Endothelial cell of umbilical vein (primary cell): ENCODE results near the gene TSPAN15. TPM values are rescaled to one million over a fixed set of nuclear protein-coding genes. Genes with fewer than 3 reads are reported as not detected.

Experiments
- BruUV-seq: library from RNA; stranded (reverse); fragments of 400-500 nt; replicated peaks from 2 replicates; lab custom pipeline; 2021; lab: Mats Ljungman, UMichigan
- CTCF ChIA-PET: fragments of 300-600, 350-600 bp; sonication (Branson Sonifier 250); formaldehyde crosslinking; loops from one replicate; lab custom pipeline; 2021; ENCODE audit warnings: antibody characterized with exemption, inconsistent platforms; lab: Charles Lee
- POLR2A ChIA-PET: fragments of 300-600, 350-600 bp; sonication (Branson Sonifier 250); formaldehyde crosslinking; loops from one replicate; lab custom pipeline; 2021; ENCODE audit warnings: antibody characterized with exemption, inconsistent platforms; lab: Charles Lee
- DNase-seq: peaks from one replicate; pipeline ENCODE4 v3.0.0-alpha.2; 2011; ENCODE audit warnings: low read depth, low spot score
- FAIRE-seq: peaks from 2 replicates; lab custom pipeline; 2011; peaks lifted over from hg19 to GRCh38; lab: Jason Lieb, UNC
- H2AFZ ChIP-seq: 2 replicates; pipeline ENCODE4 v1.6.0; 2012; ENCODE audit warnings: low read depth, low read length, control low read depth, inconsistent platforms
- H3K27ac ChIP-seq: 2 replicates; pipeline ENCODE4 v1.5.1; 2011; ENCODE audit warnings: low read depth, mild to moderate bottlenecking, control low read depth, low read length, moderate library complexity; ENCODE audit not compliant: insufficient read depth
- H3K27me3 ChIP-seq, 2 experiments: 2 replicates each; pipeline versions ENCODE4 v1.6.0 to v1.6.1; 2011; ENCODE audit warnings: low read length in 2 of 2, mixed read lengths in 1 of 2; ENCODE audit not compliant: control insufficient read depth in 2 of 2, insufficient read depth in 2 of 2
- H3K36me3 ChIP-seq, 2 experiments: 2 replicates in 1 of 2; 3 replicates in 1 of 2; pipeline ENCODE4 v1.5.1; 2011; ENCODE audit warnings: low read length in 2 of 2, mild to moderate bottlenecking in 1 of 2, moderate library complexity in 1 of 2; ENCODE audit not compliant: control insufficient read depth in 2 of 2, insufficient read depth in 2 of 2; ENCODE audit errors: extremely low read depth in 1 of 2
- H3K4me1 ChIP-seq: 3 replicates; pipeline ENCODE4 v1.5.1; 2011; ENCODE audit warnings: mild to moderate bottlenecking, low read length; ENCODE audit not compliant: control insufficient read depth, insufficient read depth; ENCODE audit errors: extremely low read depth
- H3K4me2 ChIP-seq: 2 replicates; pipeline ENCODE4 v1.6.1; 2011; ENCODE audit warnings: low read length, control low read depth, mixed read lengths; ENCODE audit not compliant: insufficient read depth
- H3K4me3 ChIP-seq, 3 experiments: fragments of 200-600 bp in 1 of 3; sonication (generic), shearing (Covaris generic) in 1 of 3; replicated peaks in 1 of 3; 2 replicates each; pipeline ENCODE4 v1.5.1; 2011 to 2016; ENCODE audit warnings: control low read depth in 3 of 3, low read length in 3 of 3, mild to moderate bottlenecking in 2 of 3, inconsistent platforms in 1 of 3, low read depth in 1 of 3, moderate library complexity in 1 of 3; ENCODE audit not compliant: insufficient read depth in 1 of 3
- H3K79me2 ChIP-seq: 2 replicates; pipeline ENCODE4 v1.6.0; 2012; ENCODE audit warnings: low read length, inconsistent platforms; ENCODE audit not compliant: control insufficient read depth, insufficient read depth
- H3K9ac ChIP-seq: replicated peaks from 2 replicates; pipeline ENCODE3; 2011; ENCODE audit warnings: low read length, control low read depth; ENCODE audit not compliant: insufficient read depth; ENCODE audit errors: extremely low read depth
- H3K9me1 ChIP-seq: replicated peaks from 3 replicates; pipeline ENCODE4 v1.6.0; 2011; ENCODE audit warnings: mild to moderate bottlenecking, low read length; ENCODE audit not compliant: control insufficient read depth, insufficient read depth; ENCODE audit errors: extremely low read depth
- H3K9me3 ChIP-seq: replicated peaks from 2 replicates; pipeline ENCODE4 v1.5.1; 2012; ENCODE audit warnings: low read length, inconsistent platforms; ENCODE audit not compliant: control insufficient read depth, insufficient read depth
- H4K20me1 ChIP-seq: replicated peaks from 2 replicates; pipeline ENCODE3; 2011; ENCODE audit warnings: mild to moderate bottlenecking, low read length; ENCODE audit not compliant: control insufficient read depth, insufficient read depth; ENCODE audit errors: extremely low read depth
- CTCF ChIP-seq, 2 donors: IDR thresholded peaks; 1 replicate in 1 of 2; 2 replicates in 1 of 2; pipeline ENCODE4 v1.5.1; 2011; ENCODE audit warnings: low read length in 2 of 2, mild to moderate bottlenecking in 2 of 2, moderate library complexity in 2 of 2, control low read depth in 1 of 2, inconsistent platforms in 1 of 2, low read depth in 1 of 2; ENCODE audit not compliant: insufficient read depth in 1 of 2; ENCODE audit errors: extremely low read depth in 1 of 2
- EZH2 ChIP-seq: IDR thresholded peaks from 2 replicates; pipeline ENCODE4 v1.6.1; 2012; ENCODE audit warnings: borderline replicate concordance, low read depth, mild to moderate bottlenecking, moderate library complexity, low read length, inconsistent platforms; ENCODE audit not compliant: severe bottlenecking
- FOS ChIP-seq: IDR thresholded peaks from 2 replicates; pipeline ENCODE4 v1.6.1; 2011; ENCODE audit warnings: mild to moderate bottlenecking, low read length, moderate library complexity, borderline replicate concordance; ENCODE audit not compliant: insufficient read depth
- GATA2 ChIP-seq: IDR thresholded peaks from 2 replicates; pipeline ENCODE4 v1.7.0; 2011; ENCODE audit warnings: low read depth, mild to moderate bottlenecking, moderate library complexity, mixed read lengths, low read length; ENCODE audit not compliant: insufficient read length, insufficient read depth
- JUN ChIP-seq: IDR thresholded peaks from 2 replicates; pipeline ENCODE4 v1.6.1; 2011; ENCODE audit warnings: borderline replicate concordance, low read depth; ENCODE audit not compliant: insufficient read length, insufficient read depth
- MAX ChIP-seq: IDR thresholded peaks from 2 replicates; pipeline ENCODE4 v1.6.1; 2011; ENCODE audit not compliant: insufficient read depth, insufficient read length
- MYC ChIP-seq: IDR thresholded peaks from one replicate; pipeline ENCODE4 v1.6.1; 2011; ENCODE audit warnings: mild to moderate bottlenecking, low read depth, low read length
- POLR2A ChIP-seq: IDR thresholded peaks from 2 replicates; pipeline ENCODE4 v1.6.1; 2012; ENCODE audit warnings: low read depth, mild to moderate bottlenecking, control low read depth, low read length
- POLR2AphosphoS5 ChIP-seq: IDR thresholded peaks from 2 replicates; pipeline ENCODE4 v1.6.1; 2012; ENCODE audit warnings: low read depth, mild to moderate bottlenecking, control low read depth, low read length, moderate library complexity; ENCODE audit not compliant: insufficient read depth
- dilution Hi-C: fragments of 300-500 bp; cut with MboI; formaldehyde crosslinking; loops from one replicate; pipeline ENCODE4 v1.15.0; 2019; ENCODE audit warnings: low sequenced_read_pairs; ENCODE audit not compliant: extremely low pct_ligation_motif_present
- intact Hi-C: fragments of 100-400 bp; cut with micrococcal nuclease; formaldehyde crosslinking; loops from one replicate; pipeline ENCODE4 v1.10.0; 2022
- polyA plus RNA-seq, 4 experiments: library from polyadenylated mRNA; depleted of rRNA in 3 of 4; stranded (reverse) in 3 of 4; unstranded in 1 of 4; fragments of >200 nt; gene quantifications; 2 replicates each; pipeline versions ENCODE4 v1.2.1 to v1.2.3, GENCODE V29; 2011 to 2012; ENCODE audit warnings: missing spikeins in 1 of 4
- total RNA-seq: library from RNA; stranded (reverse); gene quantifications from 2 replicates; pipeline ENCODE4 v1.2.3, GENCODE V29; 2021

TSPAN15 gene
- total and polyA plus RNA-seq, 2 donors (not counting 3 experiments of a cell fraction or from before 2014, with no cell fraction given): 78.4 to 189 TPM

GRCh38 chr10:69508738-69509340 lies 57.6 kb downstream of the TSPAN15 start:
- FAIRE-seq (no peak), DNase-seq (no peak)
- ChIA-PET CTCF (interaction anchor here (0.6 to 6.8 kb wide), 7 partner anchors 40 to 490 kb away, joined by 3 to 86 read pairs (median 5); no protein-coding TSS in a partner anchor), POLR2A (no interaction called here)
- Histone ChIP-seq H3K9ac (no peak overlapping the region), H3K4me1 (peaks cover 7% of the 10 kb centered on the region), H3K27me3 (no peaks in the 10 kb centered on the region), H3K4me3 (no peak overlapping the region), H2AFZ (no peak overlapping the region), H3K4me2 (no peak overlapping the region), H4K20me1 (no peaks in the 10 kb centered on the region), H3K27ac (no peak overlapping the region), H3K79me2 (no peaks in the 10 kb centered on the region), H3K36me3 (peaks cover 0 to under 1% of the 10 kb centered on the region in 2 experiments), H3K9me3 (no peaks in the 10 kb centered on the region), H3K9me1 (no peaks in the 10 kb centered on the region)
- dilution Hi-C loops (no loop called here), intact Hi-C loops (loop anchor here (1.0 to 5.0 kb wide), 2 partner anchors 42 to 96 kb away; no protein-coding TSS in a partner anchor)
- no TSS peak for BruUV-seq
- TF ChIP-seq GATA2 (no peak), CTCF (IDR thresholded peaks at IDR 0.05; ENCODE audit: extremely low read depth in 1 of 2, insufficient read depth in 1 of 2, low read depth in 1 of 2, low read length in 2 of 2) (no peak), MYC (no peak), JUN (no peak), POLR2A (no peak), POLR2AphosphoS5 (no peak), FOS (no peak), MAX (no peak), EZH2 (no peak)
